H1 (cell line): ENCODE measurements around the gene LPCAT3. TPM values are rescaled to one million over a fixed set of nuclear protein-coding genes. Genes with fewer than 3 reads are reported as not detected.

ENCODE experiments used
- CTCF ChIA-PET: fragments of 300-600 bp; sonication (Branson Sonifier 250); formaldehyde crosslinking; loops from one replicate; lab custom pipeline; 2021; ENCODE audit not compliant: partially characterized antibody; lab: Charles Lee
- POLR2A ChIA-PET: fragments of 300-600 bp; sonication (Branson Sonifier 250); formaldehyde crosslinking; loops from one replicate; lab custom pipeline; 2021; ENCODE audit warnings: inconsistent platforms; ENCODE audit not compliant: partially characterized antibody; lab: Charles Lee
- DNase-seq, 2 experiments: peaks; one replicate each; pipeline versions ENCODE4 v3.0.0 to v3.0.0-alpha.2; 2010 to 2022; ENCODE audit warnings: low spot score in 2 of 2, low read depth in 1 of 2, mixed read lengths in 1 of 2
- FAIRE-seq: peaks from 2 replicates; lab custom pipeline; 2011; peaks lifted over from hg19 to GRCh38; lab: Jason Lieb, UNC
- H2AFZ ChIP-seq: 2 replicates; pipeline ENCODE4 v1.8.1; 2012; ENCODE audit warnings: low read length, inconsistent platforms
- H2AK5ac ChIP-seq: 2 replicates; pipeline ENCODE4 v1.6.1; 2013; ENCODE audit warnings: low read depth, low read length
- H2BK120ac ChIP-seq: replicated peaks from 2 replicates; pipeline ENCODE3; 2013; ENCODE audit warnings: low read depth, low read length, inconsistent platforms
- H2BK12ac ChIP-seq: 2 replicates; pipeline ENCODE4 v1.6.1; 2013; ENCODE audit warnings: low read depth, low read length
- H2BK15ac ChIP-seq: 2 replicates; pipeline ENCODE4 v1.6.1; 2013; ENCODE audit warnings: low read length
- H2BK20ac ChIP-seq: 2 replicates; pipeline ENCODE4 v1.6.1; 2013; ENCODE audit warnings: low read length
- H2BK5ac ChIP-seq: 2 replicates; pipeline ENCODE4 v1.6.1; 2013; ENCODE audit warnings: low read depth, low read length
- H3K14ac ChIP-seq: 2 replicates; pipeline ENCODE4 v1.6.1; 2013; ENCODE audit warnings: inconsistent platforms; ENCODE audit not compliant: insufficient read length
- H3K18ac ChIP-seq: 2 replicates; pipeline ENCODE4 v1.6.1; 2013; ENCODE audit warnings: low read length; ENCODE audit errors: extremely low read depth
- H3K23ac ChIP-seq: 2 replicates; pipeline ENCODE4 v1.6.1; 2013; ENCODE audit warnings: inconsistent platforms; ENCODE audit not compliant: insufficient read length
- H3K23me2 ChIP-seq: 2 replicates; pipeline ENCODE4 v1.6.1; 2013; ENCODE audit warnings: low read depth, low read length
- H3K27ac ChIP-seq: 2 replicates; pipeline ENCODE4 v1.6.1; 2011; ENCODE audit warnings: low read depth, low read length, inconsistent platforms
- H3K27me3 ChIP-seq, 4 experiments: replicated peaks in 1 of 4; 1 replicate in 1 of 4; 2 replicates in 3 of 4; pipeline versions ENCODE4 v1.6.1 to v1.8.1; 2011 to 2013; ENCODE audit warnings: low read length in 3 of 4, mild to moderate bottlenecking in 3 of 4, inconsistent platforms in 2 of 4, mixed read lengths in 2 of 4, moderate library complexity in 1 of 4; ENCODE audit not compliant: control insufficient read depth in 3 of 4, insufficient read depth in 3 of 4; ENCODE audit errors: extremely low read depth in 1 of 4
- H3K36me3 ChIP-seq, 4 experiments: 2 replicates each; pipeline versions ENCODE4 v1.6.1 to v1.8.1; 2011 to 2013; ENCODE audit warnings: mild to moderate bottlenecking in 4 of 4, low read length in 3 of 4, moderate library complexity in 2 of 4, control low read depth in 1 of 4, inconsistent platforms in 1 of 4; ENCODE audit not compliant: insufficient read depth in 4 of 4, control insufficient read depth in 2 of 4
- H3K4ac ChIP-seq: replicated peaks from 2 replicates; pipeline ENCODE3; 2013; ENCODE audit warnings: low read length, low read depth, mixed read lengths, inconsistent platforms; ENCODE audit not compliant: insufficient read length
- H3K4me1 ChIP-seq, 4 experiments: replicated peaks in 1 of 4; 1 replicate in 1 of 4; 2 replicates in 3 of 4; pipeline versions ENCODE4 v1.6.1 to v1.8.1; 2011 to 2013; ENCODE audit warnings: low read length in 3 of 4, inconsistent platforms in 2 of 4, mixed read lengths in 1 of 4; ENCODE audit not compliant: insufficient read depth in 4 of 4, control insufficient read depth in 3 of 4
- H3K4me2 ChIP-seq, 2 experiments: 2 replicates each; pipeline versions ENCODE4 v1.6.1 to v1.8.1; 2011 to 2013; ENCODE audit warnings: low read depth in 2 of 2, low read length in 2 of 2, control low read depth in 1 of 2, inconsistent platforms in 1 of 2, mild to moderate bottlenecking in 1 of 2; ENCODE audit not compliant: insufficient read depth in 1 of 2
- H3K4me3 ChIP-seq, 4 experiments: fragments of 200-600, 300-600 bp in 1 of 4; sonication (generic), shearing (Covaris generic), sonication (Bioruptor Twin) in 1 of 4; 2 replicates each; pipeline versions ENCODE4 v1.5.1 to v1.8.1; 2011 to 2016; ENCODE audit warnings: low read length in 4 of 4, low read depth in 3 of 4, control low read depth in 2 of 4, inconsistent platforms in 2 of 4, mild to moderate bottlenecking in 2 of 4, mixed read lengths in 1 of 4, moderate library complexity in 1 of 4; ENCODE audit not compliant: insufficient read depth in 2 of 4; ENCODE audit errors: extremely low read depth in 1 of 4
- H3K56ac ChIP-seq: replicated peaks from 2 replicates; pipeline ENCODE3; 2013; ENCODE audit warnings: low read depth, mild to moderate bottlenecking, mixed read lengths, low read length, inconsistent platforms; ENCODE audit not compliant: insufficient read length
- H3K79me1 ChIP-seq: 2 replicates; pipeline ENCODE4 v1.6.1; 2013; ENCODE audit warnings: low read depth, low read length, control low read depth
- H3K79me2 ChIP-seq, 2 experiments: 2 replicates each; pipeline versions ENCODE4 v1.6.1 to v1.8.1; 2012 to 2013; ENCODE audit warnings: low read length in 2 of 2, mild to moderate bottlenecking in 2 of 2, inconsistent platforms in 1 of 2; ENCODE audit not compliant: insufficient read depth in 2 of 2, control insufficient read depth in 1 of 2
- H3K9ac ChIP-seq, 4 experiments: replicated peaks in 1 of 4; 1 replicate in 1 of 4; 2 replicates in 3 of 4; pipeline versions ENCODE4 v1.6.1 to v1.8.1; 2011 to 2013; ENCODE audit warnings: low read depth in 3 of 4, low read length in 3 of 4, control low read depth in 2 of 4, mild to moderate bottlenecking in 2 of 4, moderate library complexity in 2 of 4, inconsistent platforms in 1 of 4; ENCODE audit errors: extremely low read depth in 1 of 4
- H3K9me3 ChIP-seq, 2 experiments: 2 replicates each; pipeline versions ENCODE4 v1.6.1 to v1.8.1; 2012 to 2013; ENCODE audit warnings: mild to moderate bottlenecking in 2 of 2, moderate library complexity in 2 of 2, control low read depth in 1 of 2, inconsistent platforms in 1 of 2, low read depth in 1 of 2, low read length in 1 of 2, mixed read lengths in 1 of 2; ENCODE audit not compliant: insufficient read depth in 2 of 2
- H4K20me1 ChIP-seq, 2 experiments: replicated peaks in 1 of 2; 2 replicates each; pipeline versions ENCODE3 to v1.8.1; 2011 to 2013; ENCODE audit warnings: inconsistent platforms in 2 of 2, low read length in 2 of 2, mild to moderate bottlenecking in 1 of 2; ENCODE audit not compliant: insufficient read depth in 2 of 2, control insufficient read depth in 1 of 2
- H4K5ac ChIP-seq: 2 replicates; pipeline ENCODE4 v1.6.1; 2013; ENCODE audit warnings: low read length, low read depth, mixed read lengths, inconsistent platforms; ENCODE audit not compliant: insufficient read length
- H4K8ac ChIP-seq: 2 replicates; pipeline ENCODE4 v1.8.0; 2013; ENCODE audit warnings: mild to moderate bottlenecking, moderate library complexity, low read length, inconsistent platforms; ENCODE audit not compliant: insufficient read depth; ENCODE audit errors: extremely low read depth
- H4K91ac ChIP-seq: replicated peaks from 2 replicates; pipeline ENCODE3; 2013; ENCODE audit warnings: low read length, mixed read lengths, inconsistent platforms; ENCODE audit not compliant: insufficient read length
- BRCA1 ChIP-seq: IDR thresholded peaks from 2 replicates; pipeline ENCODE4 v1.6.1; 2012; ENCODE audit warnings: low read depth, low read length, improper control_type of control experiment
- CBX8 ChIP-seq: fragments of 300-800, 300-1000 bp; sonication (generic); IDR thresholded peaks from 2 replicates; pipeline ENCODE4 v1.7.1; 2016; ENCODE audit warnings: low read depth, low read length, borderline replicate concordance
- CTCF ChIP-seq, 3 experiments: IDR thresholded peaks; 1 replicate in 2 of 3; 2 replicates in 1 of 3; pipeline versions ENCODE4 v1.5.1 to v1.6.1; 2011; ENCODE audit warnings: low read length in 3 of 3, mild to moderate bottlenecking in 3 of 3, inconsistent platforms in 2 of 3, low read depth in 1 of 3, moderate library complexity in 1 of 3; ENCODE audit not compliant: insufficient read depth in 1 of 3; ENCODE audit errors: control extremely low read depth in 1 of 3
- HDAC2 ChIP-seq, 2 experiments: fragments of 300-600 bp in 1 of 2; sonication (generic) in 1 of 2; IDR thresholded peaks; 2 replicates each; pipeline ENCODE4 v1.6.1; 2011 to 2012; ENCODE audit warnings: low read depth in 2 of 2, low read length in 2 of 2, mild to moderate bottlenecking in 2 of 2, moderate library complexity in 2 of 2, borderline replicate concordance in 1 of 2, inconsistent platforms in 1 of 2
- HDAC6 ChIP-seq: IDR thresholded peaks from one replicate; pipeline ENCODE4 v1.7.1; 2012; ENCODE audit warnings: low read depth, mild to moderate bottlenecking, inconsistent platforms, low read length, moderate library complexity
- KDM5A ChIP-seq: fragments of 200-600 bp; IDR thresholded peaks from 2 replicates; pipeline ENCODE4 v1.7.1; 2012; ENCODE audit warnings: mild to moderate bottlenecking, low read length, inconsistent platforms, mixed read lengths
- RXRA ChIP-seq: IDR thresholded peaks from 2 replicates; pipeline ENCODE4 v1.6.1; 2011; ENCODE audit warnings: low read depth, mild to moderate bottlenecking, low read length, moderate library complexity; ENCODE audit not compliant: insufficient read depth
- SUZ12 ChIP-seq: fragments of 200-600 bp; sonication (generic); IDR thresholded peaks from 2 replicates; pipeline ENCODE4 v1.6.1; 2012; ENCODE audit warnings: mild to moderate bottlenecking, inconsistent platforms, low read length, moderate library complexity, mixed read lengths
- ZNF274 ChIP-seq: IDR thresholded peaks from 2 replicates; pipeline ENCODE4 v1.7.0; 2012; ENCODE audit warnings: low read length, borderline replicate concordance; ENCODE audit errors: extremely low read depth
- WGBS, 2 experiments: shearing (Covaris generic) in 1 of 2; methylation state at CpG; one replicate each; pipeline versions ENCODE4 v1.1.6 to v1.1.7; 2013 to 2015; ENCODE audit warnings: low lambda C conversion rate in 2 of 2, mixed read lengths in 2 of 2, inconsistent platforms in 1 of 2, low coverage in 1 of 2, missing lambda C conversion rate in 1 of 2; ENCODE audit not compliant: insufficient replicate concordance in 2 of 2, insufficient coverage in 1 of 2, insufficient read length in 1 of 2; ENCODE audit errors: extremely low coverage in 1 of 2, missing lambda C conversion rate in 1 of 2; 5-methylcytosine and 5-hydroxymethylcytosine counted together
- polyA plus RNA-seq, 7 experiments: library from polyadenylated mRNA; depleted of rRNA in 3 of 7; stranded (reverse) in 5 of 7; unstranded in 2 of 7; fragments of >200 nt in 5 of 7; fragments of 200-250 nt in 2 of 7; gene quantifications; 1 replicate in 5 of 7; 2 replicates in 1 of 7; 4 replicates in 1 of 7; pipeline versions ENCODE4 v1.2.1 to v1.2.3, GENCODE V29; 2011 to 2013; ENCODE audit warnings: missing spikeins in 2 of 7, mixed read lengths in 2 of 7
- total RNA-seq: library from RNA; stranded (reverse); fragmentation: NEBNext Ultra II Directional; extraction: Animal tissue kit (Norgen Biotek cat#: 25700); gene quantifications from 2 replicates; pipeline ENCODE4 v1.2.1, GENCODE V29; 2021

The LPCAT3 gene
- total and polyA plus RNA-seq, 2 of the 8 experiments (the other 6 are each of a cell fraction or from before 2014, with no cell fraction given): 55.8 to 70.4 TPM

GRCh38 chr12:7001921-7002591 lies 16.2 kb downstream of the LPCAT3 start:
- peaks cover 0 to 11% (median 6%) of the 10 kb centered on the region in 4 experiments; a peak in 4 of 8 replicates for H3K36me3 ChIP-seq
- no peak overlapping the region for H3K4me2 ChIP-seq
- no peak overlapping the region for H3K4me3 ChIP-seq
- DNase-seq: no peak
- 90% methylated on average over 7 of the region's 7 CpGs; no CpG with 5 or more reads in 1 of the 2 experiments for WGBS, 2 experiments
- H2BK12ac ChIP-seq: no peak overlapping the region
- H3K9ac ChIP-seq: no peak overlapping the region
- no peaks in the 10 kb centered on the region; a peak in 1 of 4 replicates for H3K79me2 ChIP-seq
- H4K5ac ChIP-seq: no peak overlapping the region
- no peak overlapping the region for H3K4ac ChIP-seq
- H3K23ac ChIP-seq: no peak overlapping the region
- no peak overlapping the region for H3K56ac ChIP-seq
- no peak overlapping the region for H2BK5ac ChIP-seq
- H4K8ac ChIP-seq: no peak overlapping the region
- H3K9me3 ChIP-seq: no peaks in the 10 kb centered on the region
- H2BK120ac ChIP-seq: no peak overlapping the region
- H3K4me1 ChIP-seq: no peaks in the 10 kb centered on the region
- ChIA-PET CTCF (interaction anchor here (0.6 to 1.4 kb wide), 3 partner anchors 12 to 17 kb away, joined by 3 to 4 read pairs (median 3); no protein-coding TSS in a partner anchor), POLR2A (interaction anchor here (0.6 to 1.6 kb wide), 3 partner anchors 12 to 29 kb away, joined by 3 to 9 read pairs (median 4); no protein-coding TSS in a partner anchor)
- H3K79me1 ChIP-seq: no peaks in the 10 kb centered on the region
- no peak overlapping the region for H2AFZ ChIP-seq
- no peak overlapping the region for H2AK5ac ChIP-seq
- no peak for FAIRE-seq
- H2BK15ac ChIP-seq: no peak overlapping the region
- no peak overlapping the region for H3K18ac ChIP-seq
- no peaks in the 10 kb centered on the region for H3K27me3 ChIP-seq
- H3K27ac ChIP-seq: no peak overlapping the region
- no peak overlapping the region for H4K91ac ChIP-seq
- H2BK20ac ChIP-seq: no peak overlapping the region
- no peaks in the 10 kb centered on the region for H3K23me2 ChIP-seq
- H3K14ac ChIP-seq: no peak overlapping the region
- peaks cover 0 to 2% of the 10 kb centered on the region in 2 experiments for H4K20me1 ChIP-seq
- TF ChIP-seq CTCF (IDR thresholded peaks at IDR 0.05; ENCODE audit: control extremely low read depth in 1 of 3, insufficient read depth in 1 of 3, low read depth in 1 of 3, low read length in 3 of 3) (no peak), RXRA (no peak), SUZ12 (no peak), ZNF274 (no peak), CBX8 (no peak), HDAC6 (no peak), KDM5A (no peak), BRCA1 (no peak), HDAC2 (IDR thresholded peaks at IDR 0.05; ENCODE audit: borderline replicate concordance in 1 of 2, low read depth in 2 of 2, low read length in 2 of 2) (no peak)
